KOPT-K1 (cell line): Measurements from ENCODE around the gene FGF9.

ENCODE experiments used
- H3K27ac ChIP-seq: fragments of 200-600 bp; sonication (generic); 2 replicates; pipeline ENCODE4 v1.5.1; 2016; ENCODE audit warnings: antibody characterized with exemption, mild to moderate bottlenecking, low read depth, low read length; ENCODE audit not compliant: poor library complexity, severe bottlenecking
- H3K36me3 ChIP-seq: fragments of 200-600 bp; sonication (generic); 2 replicates; pipeline ENCODE4 v1.5.1; 2017; ENCODE audit warnings: antibody characterized with exemption, mild to moderate bottlenecking, low read length, moderate library complexity; ENCODE audit not compliant: insufficient read depth
- H3K9me3 ChIP-seq: fragments of 200-600 bp; sonication (generic); 2 replicates; pipeline ENCODE4 v1.5.1; 2017; ENCODE audit warnings: antibody characterized with exemption, low read length, mild to moderate bottlenecking; ENCODE audit not compliant: insufficient read depth, poor library complexity, severe bottlenecking

FGF9 gene

DNA sequence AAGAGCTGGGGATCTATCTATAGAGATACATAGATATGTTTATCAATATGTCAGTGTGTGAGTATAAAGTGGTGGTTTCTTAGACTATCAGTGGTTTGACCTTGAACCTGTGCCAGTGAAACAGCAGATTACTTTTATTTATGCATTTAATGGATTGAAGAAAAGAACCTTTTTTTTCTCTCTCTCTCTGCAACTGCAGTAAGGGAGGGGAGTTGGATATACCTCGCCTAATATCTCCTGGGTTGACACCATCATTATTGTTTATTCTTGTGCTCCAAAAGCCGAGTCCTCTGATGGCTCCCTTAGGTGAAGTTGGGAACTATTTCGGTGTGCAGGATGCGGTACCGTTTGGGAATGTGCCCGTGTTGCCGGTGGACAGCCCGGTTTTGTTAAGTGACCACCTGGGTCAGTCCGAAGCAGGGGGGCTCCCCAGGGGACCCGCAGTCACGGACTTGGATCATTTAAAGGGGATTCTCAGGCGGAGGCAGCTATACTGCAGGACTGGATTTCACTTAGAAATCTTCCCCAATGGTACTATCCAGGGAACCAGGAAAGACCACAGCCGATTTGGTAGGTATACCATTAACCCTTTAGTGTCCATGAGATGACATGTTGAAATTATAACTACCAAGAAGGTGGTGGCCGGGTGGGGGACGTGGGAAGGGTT, 880 bp downstream of the FGF9 start:
- Histone ChIP-seq H3K36me3 (no peaks in the 10 kb centered on the region), H3K9me3 (no peaks in the 10 kb centered on the region), H3K27ac (no peak overlapping the region)

DNA sequence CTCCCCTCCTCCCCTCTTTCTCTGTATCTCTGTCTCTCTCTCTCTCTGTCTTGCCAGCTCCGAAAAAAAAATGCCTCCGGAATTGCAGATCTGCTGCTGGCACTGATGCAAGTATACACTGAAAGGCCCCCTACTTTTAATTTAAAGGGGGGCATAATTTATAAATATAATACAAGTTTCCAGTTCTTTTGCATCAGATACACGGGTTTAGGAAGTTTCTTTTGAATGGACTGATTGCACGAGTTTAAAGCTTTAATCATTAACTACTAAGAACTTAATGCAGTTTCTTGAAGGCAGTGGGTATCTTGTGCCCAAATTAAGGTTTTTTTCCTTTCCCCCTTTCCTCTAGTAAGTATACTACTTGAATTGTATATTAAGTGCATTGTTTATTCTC, 1.4 kb downstream of the FGF9 start:
- H3K27ac ChIP-seq: no peak overlapping the region
- H3K36me3 ChIP-seq: no peaks in the 10 kb centered on the region
- H3K9me3 ChIP-seq: no peaks in the 10 kb centered on the region

DNA sequence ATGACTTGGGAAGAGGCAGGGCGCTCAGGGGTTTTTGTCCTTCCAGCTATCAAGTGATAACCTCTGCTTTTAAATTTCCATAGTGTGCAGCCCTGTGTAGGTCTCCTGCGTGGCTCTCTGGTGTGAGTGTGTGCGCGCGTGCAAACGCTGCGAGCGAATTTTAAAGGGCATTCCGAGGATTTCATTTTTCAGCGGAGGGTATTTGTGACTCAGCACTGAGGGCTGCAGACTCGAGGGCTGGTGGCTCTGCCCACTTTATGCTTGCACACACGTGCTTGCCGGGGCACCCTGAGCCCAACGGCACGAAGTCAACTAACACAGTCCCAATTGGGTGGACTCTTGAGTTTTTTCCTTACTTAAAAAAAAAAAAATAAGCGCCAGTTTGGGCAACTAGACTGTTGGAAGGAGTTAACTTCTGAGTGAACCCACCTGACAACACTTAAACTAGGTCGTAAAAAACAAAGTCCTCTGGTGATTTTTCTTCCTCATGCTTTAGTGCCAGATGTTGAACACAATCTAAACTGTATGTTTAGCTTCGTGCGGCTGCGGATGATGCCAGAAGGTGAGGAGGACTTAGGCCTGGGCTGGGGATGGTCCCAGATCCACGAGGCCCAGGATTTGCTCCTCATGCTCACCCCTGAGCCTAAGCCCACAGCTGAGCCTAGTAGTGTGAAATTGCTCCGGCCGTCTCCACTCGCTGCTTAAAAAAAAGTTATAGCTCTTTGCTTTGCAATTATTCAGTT, 2.1 kb downstream of the FGF9 start:
- H3K36me3 ChIP-seq: no peaks in the 10 kb centered on the region
- H3K9me3 ChIP-seq: no peaks in the 10 kb centered on the region
- H3K27ac ChIP-seq: no peak overlapping the region

DNA sequence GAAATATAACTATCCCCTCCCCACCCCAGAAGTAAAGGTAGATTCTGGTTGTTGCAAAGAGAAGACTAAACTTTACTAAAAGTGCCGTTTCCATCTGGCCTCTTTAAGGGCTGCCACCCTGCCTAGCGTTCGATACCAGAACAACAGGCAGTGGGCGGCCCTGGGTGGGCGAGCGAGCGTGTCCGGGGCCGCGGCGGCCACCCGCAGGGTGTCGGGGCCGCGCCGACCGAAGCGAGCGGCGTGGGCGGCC, 2.6 kb downstream of the FGF9 start:
- Histone ChIP-seq H3K36me3 (no peaks in the 10 kb centered on the region), H3K27ac (no peak overlapping the region)

DNA sequence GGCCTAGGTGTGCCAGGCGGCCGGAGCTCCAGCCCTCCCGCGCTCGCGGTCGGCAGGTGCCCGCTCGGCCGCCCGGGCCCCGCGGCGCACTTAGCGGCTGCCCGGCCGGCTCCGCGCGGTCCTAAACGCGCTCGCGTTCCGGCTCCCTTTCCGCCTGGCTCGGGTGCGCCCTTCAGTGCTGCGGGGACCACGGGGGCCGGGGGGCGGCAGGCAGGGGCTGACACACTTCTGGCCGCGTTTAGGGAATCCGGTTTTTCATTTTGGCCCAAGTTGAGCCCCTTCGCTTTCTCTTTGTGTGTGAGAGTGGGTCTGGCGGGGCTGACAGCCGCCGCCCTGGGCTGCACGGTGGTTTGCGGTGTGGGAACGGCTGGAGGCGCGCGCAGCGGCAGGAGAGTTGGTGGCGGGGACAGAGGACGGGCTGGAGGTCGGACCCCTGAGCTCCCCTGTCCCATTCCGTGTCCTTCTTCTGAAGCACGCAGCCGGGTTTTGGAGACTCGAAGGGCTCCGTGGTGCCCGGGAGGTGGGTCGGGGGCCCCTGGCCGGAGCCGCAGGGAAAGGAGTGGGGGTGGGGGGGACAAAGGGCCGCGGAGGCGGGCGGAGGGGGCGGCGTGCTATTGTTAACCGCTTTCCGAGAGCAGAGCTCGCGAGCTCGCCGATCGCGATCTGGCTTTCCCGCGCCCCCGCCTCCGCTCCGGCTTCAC, 3.1 kb downstream of the FGF9 start:
- no peaks in the 10 kb centered on the region for H3K9me3 ChIP-seq
- no peaks in the 10 kb centered on the region for H3K36me3 ChIP-seq
- no peak overlapping the region for H3K27ac ChIP-seq

More for the DNA sequence above, 2.6 kb downstream of the FGF9 start:
- no peaks in the 10 kb centered on the region for H3K9me3 ChIP-seq

DNA sequence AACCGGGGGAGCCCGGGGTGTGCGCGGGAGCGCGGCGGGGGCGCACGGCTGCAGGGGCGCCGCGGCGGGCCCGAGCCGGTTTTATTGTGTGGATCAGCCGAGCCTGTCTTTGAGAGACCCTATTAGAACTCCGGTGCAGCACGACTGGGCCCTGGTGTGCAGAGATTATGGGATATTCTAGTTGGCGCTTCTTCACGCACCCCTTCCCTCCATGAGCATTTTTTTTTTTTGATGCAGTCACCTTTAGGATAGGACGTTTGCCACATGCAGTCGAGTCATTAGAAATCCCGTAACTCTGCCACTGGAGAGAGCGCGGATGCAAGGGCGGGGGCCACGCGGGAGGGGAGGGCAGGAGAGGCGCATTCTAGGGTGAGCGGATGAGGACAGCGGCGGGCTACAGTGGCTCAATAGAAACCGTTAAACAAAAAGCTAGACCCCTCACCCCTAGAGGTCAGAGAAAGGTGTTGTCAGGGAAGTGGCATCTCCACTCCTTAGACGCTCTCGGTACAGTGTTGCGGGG, 3.7 kb downstream of the FGF9 start:
- H3K9me3 ChIP-seq: no peaks in the 10 kb centered on the region
- H3K27ac ChIP-seq: no peak overlapping the region
- H3K36me3 ChIP-seq: no peaks in the 10 kb centered on the region

DNA sequence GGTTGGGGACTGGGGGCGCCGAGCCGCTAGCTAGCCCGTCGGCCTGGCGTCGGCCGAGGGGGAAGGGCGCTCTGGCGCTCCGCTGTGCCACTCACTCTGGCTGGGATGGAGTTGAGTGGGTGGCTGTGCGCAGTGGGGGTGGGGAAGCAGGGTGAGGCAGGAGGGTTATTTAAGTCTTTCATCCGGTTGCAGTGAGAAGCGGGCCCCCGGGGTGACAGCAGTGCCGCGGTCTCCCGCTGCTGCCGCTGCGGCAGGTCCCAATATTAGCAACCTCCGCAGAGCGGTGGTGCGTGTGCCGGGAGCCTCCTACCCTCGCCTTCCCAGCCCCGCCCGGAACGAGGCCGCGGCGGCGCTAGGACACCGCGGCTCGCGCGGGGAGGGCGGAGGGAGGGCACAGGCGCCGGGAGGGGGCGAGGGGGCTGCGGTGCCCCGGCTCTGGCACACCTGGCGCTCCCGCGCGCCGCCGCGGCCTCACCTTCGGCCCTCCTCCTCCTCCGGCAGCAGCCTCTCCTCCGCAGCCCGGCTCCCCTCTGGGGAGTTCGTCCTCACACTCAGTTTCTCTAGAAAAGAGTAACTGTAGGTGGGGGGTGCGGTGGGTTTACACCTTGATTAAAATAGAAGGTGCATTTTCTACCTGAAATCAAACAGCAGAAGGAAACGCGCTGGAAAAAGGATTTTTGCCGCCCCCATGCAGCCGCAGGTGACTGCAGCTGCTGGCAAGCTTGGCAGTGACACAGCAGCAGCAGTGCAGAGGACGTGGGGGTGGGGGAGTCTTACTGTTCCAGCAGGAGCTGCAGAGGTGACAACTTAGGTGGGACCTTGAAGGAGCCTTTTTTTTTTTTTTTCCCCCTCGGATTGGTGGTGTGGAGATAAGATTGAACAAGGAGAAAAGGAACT, 4.5 kb downstream of the FGF9 start:
- H3K36me3 ChIP-seq: no peaks in the 10 kb centered on the region
- no peak overlapping the region for H3K27ac ChIP-seq
- H3K9me3 ChIP-seq: no peaks in the 10 kb centered on the region

DNA sequence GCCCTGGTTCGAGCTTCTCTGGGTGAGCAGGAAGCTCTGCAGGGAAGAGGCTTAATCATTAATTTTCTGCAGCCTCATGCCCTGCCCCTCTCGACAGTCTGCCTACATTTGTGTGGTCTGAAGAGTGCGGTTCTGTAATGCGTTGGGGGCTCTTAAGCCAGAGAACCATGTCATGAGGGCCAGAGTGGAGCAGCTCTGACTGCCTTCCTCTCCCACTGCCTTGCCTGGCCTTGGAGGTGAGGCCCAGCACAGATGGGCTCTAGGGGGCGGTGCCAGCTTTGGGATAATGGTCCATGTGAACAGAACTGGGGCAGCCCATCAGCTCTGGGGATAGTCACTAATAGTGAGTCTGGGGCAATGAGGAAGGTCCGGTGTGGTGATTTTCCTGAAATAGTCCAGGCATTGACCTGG, 5.7 kb downstream of the FGF9 start:
- Histone ChIP-seq H3K36me3 (no peaks in the 10 kb centered on the region), H3K9me3 (no peaks in the 10 kb centered on the region), H3K27ac (no peak overlapping the region)

DNA sequence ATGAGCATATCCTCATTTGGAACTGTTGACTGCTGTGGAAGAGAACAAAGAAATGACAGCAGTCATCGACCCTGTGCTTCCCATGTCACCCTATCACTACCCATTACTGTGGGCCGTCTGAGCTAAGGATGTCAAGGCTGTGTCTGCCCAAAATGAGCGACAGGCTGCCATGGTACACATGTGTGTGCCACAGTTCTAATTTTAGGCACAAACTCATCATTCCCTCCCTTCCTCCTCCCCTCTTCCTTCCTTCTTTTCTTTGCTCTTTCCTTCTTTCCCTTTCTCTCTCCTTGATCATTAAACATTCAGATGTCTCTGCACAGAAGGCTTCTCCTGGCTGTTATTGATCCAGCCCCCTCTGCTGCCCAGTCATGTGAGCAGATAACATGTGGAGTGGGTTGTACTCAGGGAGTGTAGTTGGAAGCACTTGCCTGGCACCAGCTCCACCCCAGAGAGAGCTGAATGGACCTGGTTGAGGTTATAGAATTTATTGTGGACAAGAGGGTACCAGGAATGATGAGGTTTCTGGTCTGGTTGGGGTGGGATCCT, 6.3 kb downstream of the FGF9 start:
- Histone ChIP-seq H3K9me3 (no peaks in the 10 kb centered on the region), H3K27ac (no peak overlapping the region), H3K36me3 (no peaks in the 10 kb centered on the region)

DNA sequence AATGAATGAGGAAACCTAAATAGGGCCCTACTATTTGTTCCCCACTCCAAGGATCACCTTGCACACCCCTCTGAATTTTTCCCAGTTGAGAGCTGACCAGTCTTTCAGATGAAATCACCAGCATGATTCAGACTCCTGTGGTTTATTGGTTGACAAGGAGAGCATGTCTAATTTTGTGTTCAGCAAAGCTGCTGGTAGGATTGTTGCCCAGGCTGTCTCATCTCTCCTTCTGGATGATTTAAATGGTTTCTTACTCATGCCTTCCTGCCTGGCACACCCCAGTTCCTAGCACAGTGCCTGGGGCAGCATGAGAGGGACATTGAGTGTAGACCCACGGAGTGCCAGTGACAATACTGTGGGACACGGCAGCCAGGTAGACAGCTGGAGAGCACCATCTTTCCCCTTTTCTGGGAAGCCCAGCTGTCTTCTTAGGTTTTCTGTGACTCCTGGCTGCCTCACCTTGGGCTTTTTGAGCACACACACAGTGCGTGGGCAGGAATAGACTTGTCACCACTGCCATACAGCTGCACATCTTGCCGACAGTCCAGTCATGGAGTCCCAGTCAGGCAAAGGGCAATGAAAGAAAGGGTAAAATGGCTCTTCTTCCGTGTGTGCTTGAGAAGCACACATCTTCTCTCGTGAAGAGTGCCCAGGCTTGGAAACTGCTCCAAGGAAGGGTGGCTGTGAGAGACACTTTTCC, 12.3 kb downstream of the FGF9 start:
- no peak overlapping the region for H3K27ac ChIP-seq
- no peaks in the 10 kb centered on the region for H3K36me3 ChIP-seq
- no peaks in the 10 kb centered on the region for H3K9me3 ChIP-seq

DNA sequence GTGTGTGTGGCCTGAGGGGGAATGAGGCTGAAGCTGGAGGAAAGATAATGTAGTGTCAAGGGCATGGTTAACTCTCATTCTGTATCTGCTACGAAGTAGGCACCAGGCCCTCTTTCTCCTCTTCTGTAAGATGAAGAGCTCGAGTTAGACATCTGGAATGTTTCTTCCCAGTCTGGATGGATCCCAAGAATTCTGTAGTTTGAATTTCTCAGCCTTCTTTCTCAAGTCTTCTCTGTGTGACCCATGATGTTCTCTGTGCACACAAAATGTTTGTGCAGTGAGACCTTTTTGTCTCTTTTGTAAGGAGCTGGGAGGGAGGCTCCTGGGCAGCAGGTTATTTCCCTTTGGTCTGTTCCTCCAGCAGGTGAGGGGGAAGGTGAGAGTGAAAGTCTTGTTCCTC, 13.7 kb downstream of the FGF9 start:
- no peaks in the 10 kb centered on the region for H3K9me3 ChIP-seq
- H3K27ac ChIP-seq: no peak overlapping the region

DNA sequence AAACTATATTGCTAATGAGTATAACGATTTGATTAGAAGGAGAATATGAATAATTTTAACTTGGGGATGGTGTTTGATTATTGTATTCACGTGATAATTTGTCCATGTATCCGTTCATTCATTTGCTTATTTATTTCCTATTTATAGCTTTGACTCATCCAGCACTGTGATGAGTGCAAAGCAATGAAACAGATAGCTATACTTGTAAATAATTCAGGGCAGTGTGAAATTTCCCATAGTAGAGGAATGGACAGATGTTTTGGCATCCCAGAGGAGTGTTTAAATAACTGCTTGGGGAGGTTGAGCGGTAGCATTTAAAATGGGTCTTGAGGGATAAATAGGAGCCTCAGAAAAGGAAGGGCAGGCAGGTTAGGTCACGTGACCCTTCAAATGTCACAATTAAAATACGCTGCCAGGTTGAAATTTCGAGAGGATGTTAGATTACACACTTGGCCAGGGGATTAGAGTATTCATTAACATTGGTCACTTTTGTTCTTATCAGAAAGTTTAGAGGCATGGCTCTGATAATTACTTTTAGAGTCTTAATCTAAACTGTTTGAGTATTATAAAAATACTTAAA, 14.7 kb downstream of the FGF9 start:
- no peaks in the 10 kb centered on the region for H3K36me3 ChIP-seq
- no peak overlapping the region for H3K27ac ChIP-seq
- H3K9me3 ChIP-seq: no peaks in the 10 kb centered on the region

More for the DNA sequence above, 13.7 kb downstream of the FGF9 start:
- H3K36me3 ChIP-seq: no peaks in the 10 kb centered on the region

DNA sequence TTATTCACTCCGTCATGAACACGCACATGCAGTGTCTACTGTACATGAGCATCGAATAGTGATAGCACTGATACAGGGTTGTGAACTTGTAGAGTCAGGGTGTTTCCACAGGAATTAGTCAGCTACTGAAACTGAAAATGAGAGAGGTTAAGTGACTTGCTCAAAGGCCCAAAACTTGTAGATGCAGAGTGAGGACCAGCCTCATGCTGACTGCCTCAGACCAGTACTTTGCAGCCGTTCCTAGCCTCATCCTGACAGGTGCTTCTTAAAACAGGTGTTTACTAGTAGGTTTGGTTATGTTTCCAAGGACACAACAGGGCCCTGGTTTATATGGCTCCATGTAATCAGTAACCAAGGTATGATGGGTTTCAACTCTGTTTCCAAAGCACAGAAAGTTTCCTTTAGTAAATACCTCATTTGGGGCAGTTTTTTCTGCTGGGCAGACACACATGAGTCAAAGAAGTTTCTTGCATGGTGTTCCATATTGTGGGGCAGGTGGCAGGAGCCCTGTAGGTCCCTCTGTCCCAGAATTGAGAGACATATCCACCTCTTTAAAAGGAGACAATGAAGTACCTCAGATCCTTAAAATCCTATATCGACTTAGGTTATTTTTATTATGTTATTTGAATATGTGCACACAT, 16.0 kb downstream of the FGF9 start:
- Histone ChIP-seq H3K36me3 (no peaks in the 10 kb centered on the region), H3K27ac (no peak overlapping the region), H3K9me3 (no peaks in the 10 kb centered on the region)
